GM18519 (cell line): ENCODE measurements around the gene FAT4.

Source experiments
- ATAC-seq: cut with Tn5 transposase; IDR thresholded peaks from one replicate; pipeline ENCODE4 v1.9.1; 2021; ENCODE audit warnings: mild to moderate bottlenecking, moderate library complexity; ENCODE audit not compliant: unreplicated experiment, low FRiP score

Gene FAT4

DNA sequence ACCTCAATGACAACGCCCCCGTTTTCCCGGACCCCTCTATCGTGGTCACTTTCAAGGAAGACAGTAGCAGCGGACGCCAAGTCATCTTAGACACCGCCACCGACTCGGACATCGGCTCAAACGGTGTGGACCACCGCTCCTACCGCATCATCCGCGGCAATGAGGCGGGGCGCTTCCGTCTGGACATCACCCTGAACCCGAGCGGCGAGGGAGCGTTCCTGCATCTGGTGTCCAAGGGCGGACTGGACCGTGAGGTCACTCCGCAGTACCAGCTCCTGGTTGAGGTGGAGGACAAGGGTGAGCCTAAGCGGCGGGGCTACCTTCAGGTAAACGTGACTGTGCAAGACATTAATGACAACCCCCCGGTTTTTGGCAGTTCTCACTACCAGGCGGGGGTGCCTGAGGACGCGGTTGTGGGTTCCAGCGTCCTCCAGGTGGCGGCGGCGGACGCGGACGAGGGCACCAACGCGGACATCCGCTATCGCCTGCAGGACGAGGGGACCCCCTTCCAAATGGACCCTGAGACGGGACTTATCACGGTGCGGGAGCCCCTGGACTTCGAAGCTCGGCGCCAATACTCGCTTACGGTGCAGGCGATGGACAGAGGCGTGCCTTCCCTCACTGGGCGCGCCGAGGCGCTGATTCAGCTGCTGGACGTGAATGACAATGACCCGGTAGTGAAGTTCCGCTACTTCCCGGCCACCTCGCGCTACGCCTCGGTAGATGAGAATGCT, 2.2 kb downstream of the FAT4 start:
- ATAC-seq = no peak

DNA sequence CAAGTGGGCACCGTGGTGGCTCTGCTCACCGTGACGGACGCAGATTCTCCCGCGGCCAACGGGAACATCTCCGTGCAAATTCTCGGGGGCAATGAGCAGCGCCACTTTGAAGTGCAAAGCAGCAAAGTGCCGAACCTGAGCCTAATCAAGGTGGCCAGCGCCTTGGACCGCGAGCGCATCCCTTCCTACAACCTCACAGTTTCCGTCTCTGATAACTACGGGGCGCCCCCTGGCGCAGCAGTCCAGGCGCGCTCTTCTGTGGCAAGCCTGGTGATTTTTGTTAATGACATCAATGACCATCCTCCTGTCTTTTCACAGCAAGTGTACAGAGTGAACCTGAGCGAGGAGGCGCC, 2.7 kb downstream of the FAT4 start:
- no peak for ATAC-seq

DNA sequence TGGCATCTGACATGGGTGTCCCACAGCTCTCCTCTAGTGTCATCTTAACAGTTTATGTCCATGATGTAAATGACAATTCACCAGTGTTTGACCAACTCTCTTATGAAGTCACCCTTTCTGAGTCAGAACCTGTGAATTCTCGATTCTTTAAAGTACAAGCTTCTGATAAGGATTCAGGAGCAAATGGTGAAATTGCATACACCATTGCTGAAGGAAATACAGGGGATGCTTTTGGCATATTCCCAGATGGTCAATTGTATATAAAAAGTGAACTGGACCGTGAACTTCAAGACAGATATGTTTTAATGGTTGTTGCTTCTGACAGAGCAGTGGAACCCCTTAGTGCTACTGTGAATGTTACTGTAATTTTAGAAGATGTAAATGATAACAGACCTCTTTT, 4.6 kb downstream of the FAT4 start:
- ATAC-seq = no peak

DNA sequence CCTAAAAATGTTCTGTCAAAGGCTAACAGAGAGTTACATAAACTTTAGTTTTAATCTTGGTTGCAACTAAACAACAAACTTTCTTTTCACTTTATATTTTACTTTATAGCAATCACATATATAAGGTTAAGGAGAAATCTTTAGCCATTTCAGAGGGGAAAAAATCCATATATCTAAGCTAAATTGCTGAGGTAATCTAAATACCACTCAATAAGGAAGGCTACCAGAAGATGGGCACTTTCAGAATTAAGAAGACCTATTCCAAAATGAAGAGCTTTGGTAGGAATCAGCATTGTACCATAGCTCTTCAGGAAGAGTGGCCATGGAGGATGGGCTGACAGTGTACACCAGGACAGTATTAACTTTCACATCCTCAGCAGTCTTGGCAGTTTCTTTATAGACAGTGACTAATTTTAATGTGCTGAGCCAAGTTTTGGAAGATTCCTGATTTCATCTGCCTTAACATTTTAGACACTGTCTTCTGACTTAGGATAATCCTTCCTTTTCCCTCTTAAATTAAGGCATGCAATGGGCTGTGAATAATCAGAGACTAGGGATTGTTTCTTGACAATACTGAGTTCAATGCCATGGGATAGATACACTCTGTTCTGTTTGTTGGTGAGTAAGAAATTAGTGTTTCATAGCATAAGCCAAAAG, 7.1 kb downstream of the FAT4 start:
- no peak for ATAC-seq

DNA sequence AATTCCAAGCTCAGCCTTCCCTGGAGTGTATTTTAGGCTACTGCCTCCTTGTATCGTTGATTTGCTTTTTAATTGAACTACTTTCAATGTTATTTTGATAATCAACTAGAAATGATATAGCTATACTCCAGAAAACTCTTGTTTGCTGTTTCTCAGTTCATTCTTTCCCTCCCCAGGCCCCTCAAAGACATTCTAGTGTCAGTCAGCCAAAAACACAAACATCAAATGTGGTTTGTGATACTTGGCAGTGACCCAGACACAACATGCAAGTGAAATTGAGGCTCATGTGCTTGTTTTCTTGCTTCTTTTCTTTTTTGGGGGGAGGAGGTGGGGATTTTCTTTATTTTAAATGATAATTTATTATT, 7.6 kb downstream of the FAT4 start:
- no peak for ATAC-seq

DNA sequence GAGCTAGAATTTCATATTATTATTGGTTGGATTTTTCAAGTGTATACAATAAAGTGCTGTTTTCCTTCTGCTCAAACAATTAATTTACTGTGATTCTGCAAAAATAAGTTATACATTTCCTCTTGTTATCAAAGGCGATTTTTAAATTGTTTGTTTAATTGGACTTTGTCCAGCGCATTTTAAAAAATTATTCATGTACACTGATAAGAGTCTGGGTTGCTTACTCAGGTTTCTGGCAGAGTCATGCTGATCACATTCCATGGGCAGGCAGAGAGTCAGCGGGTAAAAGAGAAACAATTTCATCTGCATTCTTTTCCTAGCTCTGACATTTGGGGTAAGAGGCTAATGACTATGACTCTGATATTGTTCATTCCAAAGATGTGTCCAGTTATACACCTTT, 8.9 kb downstream of the FAT4 start:
- ATAC-seq = no peak

DNA sequence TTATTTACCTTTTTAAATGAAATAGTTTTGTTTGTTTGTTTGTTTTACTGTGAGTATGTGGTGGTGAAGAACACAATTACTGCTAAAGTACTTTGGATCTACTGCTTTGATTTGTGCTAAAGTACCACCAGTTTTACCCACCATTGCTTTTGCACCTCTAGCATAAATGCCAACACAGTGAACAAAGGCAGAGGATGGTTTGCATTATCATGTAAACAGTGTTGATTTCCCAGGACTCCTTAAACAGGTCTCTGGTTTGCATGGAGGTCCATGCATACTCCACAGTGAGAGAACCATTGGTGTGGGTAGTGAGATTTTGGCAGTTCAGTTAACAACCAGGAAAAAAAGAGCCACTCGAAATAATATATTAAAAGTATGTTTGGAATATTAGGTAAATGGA, 11.0 kb downstream of the FAT4 start:
- ATAC-seq = no peak

- no peak for ATAC-seq
Measured at GRCh38 chr4:125331116-125331515, 16.4 kb downstream of the FAT4 start.

DNA sequence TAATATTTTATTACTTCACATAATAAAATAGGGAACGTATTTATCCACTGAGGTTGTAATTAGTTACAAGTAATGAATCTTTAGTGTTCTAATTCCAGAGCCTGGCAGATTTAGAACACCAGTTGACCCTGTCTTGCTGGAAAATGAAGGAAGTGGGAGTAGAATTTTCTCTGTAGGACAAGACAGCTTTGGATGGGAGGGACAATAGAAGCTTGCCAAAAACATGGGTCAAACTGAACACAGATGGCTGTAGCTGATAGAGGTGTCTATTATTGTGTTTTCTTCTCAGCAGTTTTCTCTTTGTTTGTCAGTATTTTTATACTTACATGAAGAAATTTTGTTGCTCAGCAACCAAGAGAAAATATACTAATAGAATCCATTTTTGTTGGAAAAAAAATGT, 20.2 kb downstream of the FAT4 start:
- ATAC-seq = no peak

- ATAC-seq = no peak
Measured at GRCh38 chr4:125338814-125339213, 24.1 kb downstream of the FAT4 start.

DNA sequence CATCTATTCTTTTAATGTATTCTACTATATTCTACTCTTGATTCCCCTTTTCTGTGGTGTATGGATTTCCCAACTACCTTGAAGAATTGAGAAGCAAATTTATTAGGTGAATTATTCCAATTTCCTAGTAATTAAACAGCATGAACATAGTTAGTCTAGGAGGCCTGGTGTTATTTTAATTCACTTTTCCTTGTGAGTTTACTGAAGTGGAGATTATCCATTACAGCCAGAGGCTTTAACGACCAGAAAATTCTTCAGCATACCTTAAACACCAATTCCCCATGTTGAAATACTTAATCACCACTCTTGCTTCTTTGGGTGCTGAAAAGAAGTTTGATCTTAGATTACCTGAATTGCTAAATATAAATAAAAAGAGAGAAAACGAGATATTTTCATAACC, 29.4 kb downstream of the FAT4 start:
- ATAC-seq = no peak

DNA sequence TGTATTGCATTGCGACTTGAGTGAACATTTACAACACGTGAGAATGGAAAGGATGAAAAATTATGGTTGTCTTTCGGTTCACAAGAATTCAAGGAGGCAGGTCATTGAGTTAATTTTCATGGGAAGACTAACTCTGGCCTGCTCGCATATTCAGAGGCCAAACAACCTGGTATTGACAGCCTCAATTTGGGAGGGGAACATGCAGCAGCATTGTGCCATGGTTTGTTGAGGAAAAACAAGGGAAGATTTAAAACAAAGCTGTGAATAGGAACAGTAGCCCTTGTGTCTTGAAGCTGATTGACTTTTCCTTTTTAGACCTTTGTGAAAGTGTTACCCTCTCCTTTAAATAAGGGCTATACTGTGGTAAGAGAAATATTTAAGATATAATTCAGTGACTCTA, 31.9 kb downstream of the FAT4 start:
- no peak for ATAC-seq

- ATAC-seq = no peak
Measured at GRCh38 chr4:125350470-125351135, 35.8 kb downstream of the FAT4 start.

GRCh38 chr4:125352521-125352920, 37.8 kb downstream of the FAT4 start:
- ATAC-seq = no peak

- ATAC-seq = no peak
Measured at GRCh38 chr4:125353131-125353530, 38.4 kb downstream of the FAT4 start.

- ATAC-seq = no peak
Measured at GRCh38 chr4:125355791-125356190, 41.0 kb downstream of the FAT4 start.

GRCh38 chr4:125357675-125358074, 42.9 kb downstream of the FAT4 start:
- ATAC-seq = no peak

DNA sequence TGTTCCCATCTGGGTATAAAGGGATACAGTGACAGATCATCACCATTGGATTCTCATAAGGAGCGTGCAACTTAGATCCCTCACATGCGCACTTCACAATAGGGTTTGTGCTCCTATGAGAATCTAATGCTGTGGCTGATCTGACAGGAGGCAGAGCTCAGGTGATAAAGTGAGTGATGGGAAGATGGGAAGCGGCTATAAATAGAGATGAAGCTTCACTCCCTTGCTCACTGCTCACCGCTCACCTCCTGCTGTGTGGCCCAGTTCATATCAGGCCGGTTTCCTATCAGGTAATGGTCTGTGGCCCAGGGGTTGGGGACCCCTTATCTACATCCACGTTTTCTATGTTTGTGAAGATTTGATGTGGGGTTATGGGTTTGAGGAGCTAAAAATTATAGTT, 43.7 kb downstream of the FAT4 start:
- no peak for ATAC-seq

DNA sequence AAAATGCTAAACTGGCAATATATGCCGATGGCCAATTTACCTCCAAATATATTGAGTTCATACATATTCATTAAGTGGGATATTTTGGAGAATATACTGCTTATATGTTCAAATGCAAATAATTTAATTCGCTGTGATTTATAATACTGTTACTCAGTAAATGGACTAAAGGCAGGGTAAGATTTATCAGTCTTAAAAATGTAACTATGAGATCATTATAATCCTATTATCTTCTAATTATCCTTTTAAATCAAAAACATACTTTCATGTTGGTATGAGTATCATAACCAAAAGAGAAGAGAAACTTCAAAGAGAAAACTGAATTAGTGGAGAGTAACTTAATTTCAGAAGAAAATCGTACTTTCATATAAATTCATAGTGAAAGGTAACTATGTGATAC, 44.6 kb downstream of the FAT4 start:
- no peak for ATAC-seq

- no peak for ATAC-seq
Measured at GRCh38 chr4:125359960-125360634, 45.3 kb downstream of the FAT4 start.

GRCh38 chr4:125360727-125361126, 46.0 kb downstream of the FAT4 start:
- ATAC-seq = no peak
